ENCODE data around the gene E2F1.

DNA sequence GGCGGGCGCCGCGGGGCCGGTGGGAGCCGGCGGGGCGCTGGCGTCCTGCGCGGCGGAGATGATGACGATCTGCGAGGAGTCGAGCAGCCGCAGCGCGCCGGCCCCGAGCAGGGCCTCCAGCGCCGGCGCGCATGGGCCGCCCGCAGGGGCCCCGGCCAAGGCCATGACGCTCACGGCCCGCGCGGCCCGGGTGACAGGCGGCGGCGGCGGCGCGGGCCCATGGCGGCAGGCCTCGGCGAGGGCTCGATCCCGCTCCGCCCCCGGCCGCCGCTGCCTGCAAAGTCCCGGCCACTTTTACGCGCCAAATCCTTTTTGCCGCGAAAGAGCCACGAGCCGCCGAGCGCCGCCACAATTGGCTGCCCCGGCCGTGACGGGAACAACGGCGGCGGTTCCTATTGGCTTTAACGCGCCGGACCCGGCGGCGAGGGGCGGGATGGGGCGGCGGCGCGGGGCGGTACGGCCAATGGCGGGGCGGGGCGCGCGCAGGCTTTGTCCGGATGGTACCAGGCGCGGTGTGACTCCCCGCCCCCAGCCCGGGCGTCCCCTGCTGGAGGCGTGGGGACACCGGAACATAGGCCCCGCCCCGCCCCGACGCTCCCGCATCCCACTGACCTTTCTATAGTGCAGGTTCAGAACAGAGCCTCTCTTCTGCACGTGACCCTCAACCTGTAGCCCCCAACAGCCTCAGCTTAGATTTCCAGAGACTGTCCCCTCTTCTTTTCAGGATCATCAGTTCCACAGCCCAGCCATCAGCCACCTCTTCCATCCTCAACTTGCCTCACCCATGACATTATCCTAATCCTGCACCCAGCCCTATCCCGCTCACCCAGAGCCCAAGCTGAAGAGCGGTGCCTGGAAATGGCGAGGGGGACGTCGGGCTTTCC lies at the start of gene E2F1:
- peak; percentile 60; the same call in 1 of the 2 replicates for TF ChIP-seq POLR2AphosphoS5 (IDR thresholded peaks at IDR 0.05; ENCODE audit: low read depth)
- TF ChIP-seq, protein P1, sequence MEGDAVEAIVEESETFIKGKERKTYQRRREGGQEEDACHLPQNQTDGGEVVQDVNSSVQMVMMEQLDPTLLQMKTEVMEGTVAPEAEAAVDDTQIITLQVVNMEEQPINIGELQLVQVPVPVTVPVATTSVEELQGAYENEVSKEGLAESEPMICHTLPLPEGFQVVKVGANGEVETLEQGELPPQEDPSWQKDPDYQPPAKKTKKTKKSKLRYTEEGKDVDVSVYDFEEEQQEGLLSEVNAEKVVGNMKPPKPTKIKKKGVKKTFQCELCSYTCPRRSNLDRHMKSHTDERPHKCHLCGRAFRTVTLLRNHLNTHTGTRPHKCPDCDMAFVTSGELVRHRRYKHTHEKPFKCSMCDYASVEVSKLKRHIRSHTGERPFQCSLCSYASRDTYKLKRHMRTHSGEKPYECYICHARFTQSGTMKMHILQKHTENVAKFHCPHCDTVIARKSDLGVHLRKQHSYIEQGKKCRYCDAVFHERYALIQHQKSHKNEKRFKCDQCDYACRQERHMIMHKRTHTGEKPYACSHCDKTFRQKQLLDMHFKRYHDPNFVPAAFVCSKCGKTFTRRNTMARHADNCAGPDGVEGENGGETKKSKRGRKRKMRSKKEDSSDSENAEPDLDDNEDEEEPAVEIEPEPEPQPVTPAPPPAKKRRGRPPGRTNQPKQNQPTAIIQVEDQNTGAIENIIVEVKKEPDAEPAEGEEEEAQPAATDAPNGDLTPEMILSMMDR (IDR thresholded peaks at IDR 0.05; ENCODE audit: insufficient read depth, low read length), result no peak

Measured in HL-60 (cell line).